Measurements from ENCODE around the gene BCL11A.

BCL11A gene

GRCh38 chr2:60512062-60512622 is 41.3 kb downstream of the BCL11A start:
- Histone ChIP-seq H3K4me1 (ENCODE audit: control insufficient read depth in 1 of 2, insufficient read depth in 2 of 2, low read length in 2 of 2) (peaks cover 35 to 58% of the 10 kb centered on the region in 2 donors), H3K4me3 (ENCODE audit: low read depth in 1 of 2, low read length in 2 of 2) (no peak overlapping the region), H3K27me3 (ENCODE audit: control insufficient read depth in 1 of 2, insufficient read depth in 2 of 2, low read length in 2 of 2) (peaks cover 0 to 5% of the 10 kb centered on the region in 2 donors), H3K9ac (ENCODE audit: low read depth in 1 of 2, low read length in 2 of 2) (no peak overlapping the region), H3K36me3 (ENCODE audit: control insufficient read depth in 1 of 2, insufficient read depth in 2 of 2, low read length in 2 of 2) (peaks cover 0 to 3% of the 10 kb centered on the region in 2 donors), H3K9me3 (ENCODE audit: control insufficient read depth in 1 of 2, low read length in 2 of 2) (no peaks in the 10 kb centered on the region), H3K27ac (ENCODE audit: low read depth, low read length) (no peak overlapping the region)

DNA sequence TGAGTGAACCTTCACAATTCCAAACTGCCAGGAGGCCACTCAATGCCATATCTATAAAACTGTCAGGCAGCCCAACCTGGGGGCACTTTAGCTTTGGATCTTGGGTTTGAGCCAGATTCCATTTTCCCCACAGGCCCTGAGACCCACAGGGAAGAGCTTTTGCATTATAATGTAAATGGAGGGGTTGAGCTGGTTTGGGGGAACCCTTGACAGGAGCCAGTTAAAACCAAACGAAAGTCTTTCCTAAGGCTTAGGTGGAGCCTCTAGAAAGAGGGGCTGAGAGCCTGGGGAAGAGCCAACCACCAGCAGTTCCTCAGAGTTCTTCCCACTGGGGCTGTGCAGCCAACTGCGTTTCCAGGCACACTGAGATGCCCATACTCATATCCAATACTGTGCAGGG is 42.7 kb downstream of the BCL11A start:
- H3K27ac ChIP-seq (ENCODE audit: low read depth, low read length) = no peak overlapping the region
- peaks cover 0 to 5% of the 10 kb centered on the region in 2 donors for H3K27me3 ChIP-seq (ENCODE audit: control insufficient read depth in 1 of 2, insufficient read depth in 2 of 2, low read length in 2 of 2)

DNA sequence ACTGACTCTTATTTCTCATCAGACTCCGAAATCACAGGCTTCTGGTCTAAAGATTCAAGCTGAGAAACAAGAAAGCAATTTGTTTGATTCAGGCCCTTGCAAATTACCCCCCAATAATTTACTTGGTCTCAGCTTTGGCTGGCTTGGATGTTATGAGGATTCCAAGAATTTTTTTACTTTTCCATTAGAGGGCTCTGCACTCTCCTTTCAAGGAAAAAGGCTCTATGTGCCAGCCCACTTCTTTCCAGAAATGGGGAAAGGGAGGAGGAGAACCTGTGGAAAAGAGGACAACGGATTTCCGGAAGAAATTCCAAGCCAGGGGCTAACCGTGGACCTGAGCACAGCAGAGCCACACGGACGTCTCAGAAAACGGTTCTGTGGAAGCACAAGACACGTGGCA is 44.4 kb downstream of the BCL11A start:
- no peak overlapping the region for H3K4me3 ChIP-seq (ENCODE audit: low read depth in 1 of 2, low read length in 2 of 2)
- H3K36me3 ChIP-seq (ENCODE audit: control insufficient read depth in 1 of 2, insufficient read depth in 2 of 2, low read length in 2 of 2) = peaks cover 0 to 3% of the 10 kb centered on the region in 2 donors
- H3K4me1 ChIP-seq (ENCODE audit: control insufficient read depth in 1 of 2, insufficient read depth in 2 of 2, low read length in 2 of 2) = peaks cover 20 to 46% of the 10 kb centered on the region in 2 donors
- no peak overlapping the region for H3K27ac ChIP-seq (ENCODE audit: low read depth, low read length)
- H3K9me3 ChIP-seq (ENCODE audit: control insufficient read depth in 1 of 2, low read length in 2 of 2) = no peaks in the 10 kb centered on the region
- H3K27me3 ChIP-seq (ENCODE audit: control insufficient read depth in 1 of 2, insufficient read depth in 2 of 2, low read length in 2 of 2) = peaks cover 0 to 5% of the 10 kb centered on the region in 2 donors
- no peak overlapping the region for H3K9ac ChIP-seq (ENCODE audit: low read depth in 1 of 2, low read length in 2 of 2)

More for the DNA sequence above, 42.7 kb downstream of the BCL11A start:
- H3K4me1 ChIP-seq (ENCODE audit: control insufficient read depth in 1 of 2, insufficient read depth in 2 of 2, low read length in 2 of 2) = peaks cover 32 to 57% of the 10 kb centered on the region in 2 donors
- H3K4me3 ChIP-seq (ENCODE audit: low read depth in 1 of 2, low read length in 2 of 2) = no peak overlapping the region
- H3K9ac ChIP-seq (ENCODE audit: low read depth in 1 of 2, low read length in 2 of 2) = no peak overlapping the region
- no peaks in the 10 kb centered on the region for H3K9me3 ChIP-seq (ENCODE audit: control insufficient read depth in 1 of 2, low read length in 2 of 2)
- peaks cover 0 to 3% of the 10 kb centered on the region in 2 donors for H3K36me3 ChIP-seq (ENCODE audit: control insufficient read depth in 1 of 2, insufficient read depth in 2 of 2, low read length in 2 of 2)

DNA sequence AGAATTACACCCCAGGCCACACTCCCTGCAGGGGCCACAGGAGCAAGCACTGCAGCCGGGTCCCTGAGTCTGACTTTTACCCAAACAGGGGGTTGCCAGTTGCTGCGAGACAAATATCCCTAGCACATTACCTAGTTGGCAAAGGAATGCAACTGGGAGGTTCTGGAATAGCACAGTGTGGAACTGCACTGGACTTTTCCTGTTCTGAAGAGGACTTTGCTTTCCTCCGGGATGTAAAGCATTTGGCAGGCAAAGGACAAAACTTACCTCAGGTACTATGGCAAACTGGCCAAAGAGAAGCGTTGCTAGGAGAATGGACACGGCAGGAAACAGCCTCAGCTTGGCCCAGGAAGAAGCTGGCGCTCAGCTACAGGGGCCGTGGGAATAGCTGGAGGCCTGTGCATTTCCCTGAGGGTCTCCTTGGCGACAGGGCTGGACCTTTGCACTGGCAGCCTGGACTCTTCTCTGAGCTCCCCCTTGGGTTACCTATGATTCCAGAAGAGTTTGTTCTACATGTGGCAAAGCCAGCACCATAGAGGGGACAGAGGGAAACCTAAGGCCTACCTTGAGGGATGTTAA is 45.0 kb downstream of the BCL11A start:
- no peak overlapping the region for H3K4me3 ChIP-seq (ENCODE audit: low read depth in 1 of 2, low read length in 2 of 2)
- no peak overlapping the region for H3K9ac ChIP-seq (ENCODE audit: low read depth in 1 of 2, low read length in 2 of 2)
- H3K4me1 ChIP-seq (ENCODE audit: control insufficient read depth in 1 of 2, insufficient read depth in 2 of 2, low read length in 2 of 2) = peaks cover 14 to 40% of the 10 kb centered on the region in 2 donors
- H3K9me3 ChIP-seq (ENCODE audit: control insufficient read depth in 1 of 2, low read length in 2 of 2) = no peaks in the 10 kb centered on the region
- H3K27ac ChIP-seq (ENCODE audit: low read depth, low read length) = no peak overlapping the region
- H3K27me3 ChIP-seq (ENCODE audit: control insufficient read depth in 1 of 2, insufficient read depth in 2 of 2, low read length in 2 of 2) = peaks cover 0 to 5% of the 10 kb centered on the region in 2 donors
- H3K36me3 ChIP-seq (ENCODE audit: control insufficient read depth in 1 of 2, insufficient read depth in 2 of 2, low read length in 2 of 2) = peaks cover 0 to 3% of the 10 kb centered on the region in 2 donors

DNA sequence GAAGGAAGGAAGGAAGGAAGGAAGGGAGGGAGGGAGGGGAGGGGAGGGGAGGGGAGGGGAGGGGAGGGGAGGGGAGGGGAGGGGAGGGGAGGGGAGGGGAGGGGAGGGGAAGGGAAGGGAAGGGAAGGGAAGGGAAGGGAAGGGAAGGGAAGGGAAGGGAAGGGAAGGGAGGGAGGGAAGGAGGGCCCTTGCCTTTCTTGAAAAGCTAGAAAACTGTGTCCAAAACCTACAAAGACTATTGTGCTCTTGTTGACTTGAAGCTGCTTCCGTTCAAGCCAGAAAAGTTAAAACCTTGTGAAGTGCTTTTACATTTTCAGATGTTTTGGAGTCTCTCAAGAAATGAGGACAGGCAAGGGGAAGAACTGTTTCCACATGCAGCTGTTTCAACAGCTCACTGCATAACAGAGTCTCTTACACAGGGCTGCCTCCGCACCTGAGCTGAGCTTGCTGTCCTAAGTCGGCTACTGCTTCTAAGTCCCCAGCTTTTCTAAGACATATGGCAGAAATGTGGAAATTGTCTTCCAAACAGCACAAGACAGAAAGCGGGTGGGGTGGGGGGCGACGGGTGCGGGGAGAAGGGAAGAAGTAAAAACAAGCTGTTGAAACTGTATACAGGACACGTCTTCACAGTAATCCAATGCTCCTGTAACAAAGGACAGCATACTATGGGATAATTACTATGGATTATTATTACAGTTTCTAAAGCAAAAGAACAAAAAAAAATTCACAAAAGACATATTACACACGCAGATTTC is 46.1 kb downstream of the BCL11A start:
- Histone ChIP-seq H3K9me3 (ENCODE audit: control insufficient read depth in 1 of 2, low read length in 2 of 2) (no peaks in the 10 kb centered on the region), H3K4me3 (ENCODE audit: low read depth in 1 of 2, low read length in 2 of 2) (no peak overlapping the region), H3K27me3 (ENCODE audit: control insufficient read depth in 1 of 2, insufficient read depth in 2 of 2, low read length in 2 of 2) (peaks cover 0 to 5% of the 10 kb centered on the region in 2 donors), H3K27ac (ENCODE audit: low read depth, low read length) (no peak overlapping the region), H3K9ac (ENCODE audit: low read depth in 1 of 2, low read length in 2 of 2) (no peak overlapping the region), H3K4me1 (ENCODE audit: control insufficient read depth in 1 of 2, insufficient read depth in 2 of 2, low read length in 2 of 2) (peaks cover 14 to 30% of the 10 kb centered on the region in 2 donors), H3K36me3 (ENCODE audit: control insufficient read depth in 1 of 2, insufficient read depth in 2 of 2, low read length in 2 of 2) (peaks cover 0 to 3% of the 10 kb centered on the region in 2 donors)

- no peaks in the 10 kb centered on the region for H3K9me3 ChIP-seq (ENCODE audit: control insufficient read depth in 1 of 2, low read length in 2 of 2)
- no peak overlapping the region for H3K9ac ChIP-seq (ENCODE audit: low read depth in 1 of 2, low read length in 2 of 2)
- H3K36me3 ChIP-seq (ENCODE audit: control insufficient read depth in 1 of 2, insufficient read depth in 2 of 2, low read length in 2 of 2) = peaks cover 0 to 1% of the 10 kb centered on the region in 2 donors
- H3K27me3 ChIP-seq (ENCODE audit: control insufficient read depth in 1 of 2, insufficient read depth in 2 of 2, low read length in 2 of 2) = no peaks in the 10 kb centered on the region
- peaks cover 14 to 20% of the 10 kb centered on the region in 2 donors for H3K4me1 ChIP-seq (ENCODE audit: control insufficient read depth in 1 of 2, insufficient read depth in 2 of 2, low read length in 2 of 2)
- H3K4me3 ChIP-seq (ENCODE audit: low read depth in 1 of 2, low read length in 2 of 2) = no peak overlapping the region
- H3K27ac ChIP-seq (ENCODE audit: low read depth, low read length) = no peak overlapping the region
These were observed 47.6 kb downstream of the BCL11A start for GRCh38 chr2:60505880-60506260.

- Histone ChIP-seq H3K27ac (ENCODE audit: low read depth, low read length) (no peak overlapping the region), H3K9ac (ENCODE audit: low read depth in 1 of 2, low read length in 2 of 2) (no peak overlapping the region), H3K36me3 (ENCODE audit: control insufficient read depth in 1 of 2, insufficient read depth in 2 of 2, low read length in 2 of 2) (peaks cover 0 to 5% of the 10 kb centered on the region in 2 donors), H3K9me3 (ENCODE audit: control insufficient read depth in 1 of 2, low read length in 2 of 2) (no peaks in the 10 kb centered on the region), H3K27me3 (ENCODE audit: control insufficient read depth in 1 of 2, insufficient read depth in 2 of 2, low read length in 2 of 2) (no peaks in the 10 kb centered on the region), H3K4me1 (ENCODE audit: control insufficient read depth in 1 of 2, insufficient read depth in 2 of 2, low read length in 2 of 2) (peaks cover 14 to 20% of the 10 kb centered on the region in 2 donors), H3K4me3 (ENCODE audit: low read depth in 1 of 2, low read length in 2 of 2) (no peak overlapping the region)
These were observed 48.1 kb downstream of the BCL11A start for GRCh38 chr2:60505240-60505879.

DNA sequence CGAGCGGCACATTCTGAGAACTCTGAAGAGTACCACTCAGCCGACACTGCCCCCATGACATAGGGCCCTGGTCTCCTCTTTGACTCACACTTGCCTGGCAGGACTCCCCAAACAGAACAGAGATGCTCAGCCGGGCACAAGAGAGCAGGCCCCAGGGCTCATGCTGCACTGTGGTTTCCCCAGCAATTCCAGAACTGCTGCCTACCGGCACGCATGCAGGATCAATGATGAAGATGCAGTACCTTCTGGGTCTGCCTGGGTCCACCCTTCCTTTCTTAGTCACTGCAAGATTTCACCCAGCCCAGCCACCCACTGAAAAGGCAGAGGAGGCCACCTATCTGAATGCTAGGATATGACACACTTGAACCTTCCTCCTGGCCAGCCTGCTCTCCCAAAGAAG is 49.4 kb downstream of the BCL11A start:
- H3K27ac ChIP-seq (ENCODE audit: low read depth, low read length) = no peak overlapping the region
- H3K4me1 ChIP-seq (ENCODE audit: control insufficient read depth in 1 of 2, insufficient read depth in 2 of 2, low read length in 2 of 2) = peaks cover 12 to 18% of the 10 kb centered on the region in 2 donors
- no peak overlapping the region for H3K4me3 ChIP-seq (ENCODE audit: low read depth in 1 of 2, low read length in 2 of 2)
- H3K27me3 ChIP-seq (ENCODE audit: control insufficient read depth in 1 of 2, insufficient read depth in 2 of 2, low read length in 2 of 2) = no peaks in the 10 kb centered on the region
- H3K36me3 ChIP-seq (ENCODE audit: control insufficient read depth in 1 of 2, insufficient read depth in 2 of 2, low read length in 2 of 2) = peaks cover 0 to 5% of the 10 kb centered on the region in 2 donors
- H3K9me3 ChIP-seq (ENCODE audit: control insufficient read depth in 1 of 2, low read length in 2 of 2) = no peaks in the 10 kb centered on the region
- no peak overlapping the region for H3K9ac ChIP-seq (ENCODE audit: low read depth in 1 of 2, low read length in 2 of 2)

GRCh38 chr2:60502144-60502543 is 51.3 kb downstream of the BCL11A start:
- Histone ChIP-seq H3K9me3 (ENCODE audit: control insufficient read depth in 1 of 2, low read length in 2 of 2) (no peaks in the 10 kb centered on the region), H3K4me1 (ENCODE audit: control insufficient read depth in 1 of 2, insufficient read depth in 2 of 2, low read length in 2 of 2) (peaks cover 0 to 6% of the 10 kb centered on the region in 2 donors), H3K27ac (ENCODE audit: low read depth, low read length) (no peak overlapping the region)

DNA sequence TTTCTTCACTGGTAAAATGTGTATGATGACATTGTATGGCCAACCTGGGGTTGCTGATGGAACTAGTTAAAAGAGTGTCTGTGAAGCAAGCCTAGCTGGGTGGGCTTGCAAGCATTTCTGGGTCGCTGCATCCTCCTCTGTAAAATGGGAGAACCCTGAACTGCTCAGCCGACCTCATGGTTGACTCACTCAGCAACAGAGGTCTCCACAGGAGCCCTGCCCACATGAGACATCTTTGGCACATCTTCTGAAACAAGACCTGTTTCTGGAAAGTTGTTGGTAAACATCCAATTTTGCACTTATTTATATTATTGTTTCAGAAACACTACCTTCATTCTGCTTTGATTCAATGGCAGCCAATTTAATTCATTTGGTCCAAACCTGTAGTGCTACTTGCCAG is 52.6 kb downstream of the BCL11A start:
- peaks cover 12 to 16% of the 10 kb centered on the region in 2 donors for H3K4me1 ChIP-seq (ENCODE audit: control insufficient read depth in 1 of 2, insufficient read depth in 2 of 2, low read length in 2 of 2)

More at GRCh38 chr2:60502144-60502543, 51.3 kb downstream of the BCL11A start:
- Histone ChIP-seq H3K36me3 (ENCODE audit: control insufficient read depth in 1 of 2, insufficient read depth in 2 of 2, low read length in 2 of 2) (peaks cover 0 to 5% of the 10 kb centered on the region in 2 donors), H3K9ac (ENCODE audit: low read depth in 1 of 2, low read length in 2 of 2) (no peak overlapping the region), H3K27me3 (ENCODE audit: control insufficient read depth in 1 of 2, insufficient read depth in 2 of 2, low read length in 2 of 2) (no peaks in the 10 kb centered on the region), H3K4me3 (ENCODE audit: low read depth in 1 of 2, low read length in 2 of 2) (no peak overlapping the region)

More for the DNA sequence above, 52.6 kb downstream of the BCL11A start:
- Histone ChIP-seq H3K9ac (ENCODE audit: low read depth in 1 of 2, low read length in 2 of 2) (no peak overlapping the region), H3K27ac (ENCODE audit: low read depth, low read length) (no peak overlapping the region), H3K27me3 (ENCODE audit: control insufficient read depth in 1 of 2, insufficient read depth in 2 of 2, low read length in 2 of 2) (no peaks in the 10 kb centered on the region), H3K9me3 (ENCODE audit: control insufficient read depth in 1 of 2, low read length in 2 of 2) (no peaks in the 10 kb centered on the region), H3K36me3 (ENCODE audit: control insufficient read depth in 1 of 2, insufficient read depth in 2 of 2, low read length in 2 of 2) (peaks cover 0 to 5% of the 10 kb centered on the region in 2 donors), H3K4me3 (ENCODE audit: low read depth in 1 of 2, low read length in 2 of 2) (no peak overlapping the region)

Data from duodenal mucosa (tissue), 2 donors.